MM.1S (cell line): Measurements from ENCODE around the gene LFNG.

Experiments
- DNase-seq: peaks from one replicate; pipeline ENCODE4 v3.0.0-alpha.2; 2015
- H2AFZ ChIP-seq: fragments of 300-600 bp; sonication (generic); 2 replicates; pipeline ENCODE4 v1.6.0; 2016; ENCODE audit warnings: antibody characterized with exemption, low read length
- H3F3A ChIP-seq: fragments of 300-600 bp; sonication (generic); 2 replicates; pipeline ENCODE4 v1.6.1; 2016; ENCODE audit warnings: mild to moderate bottlenecking, antibody characterized with exemption, low read length, moderate library complexity, mixed read lengths; ENCODE audit not compliant: insufficient read depth
- H3K27ac ChIP-seq: fragments of 300-600 bp; sonication (generic); 2 replicates; pipeline ENCODE4 v1.5.1; 2016; ENCODE audit warnings: mild to moderate bottlenecking, low read length
- H3K27me3 ChIP-seq: fragments of 300-600 bp; sonication (generic); replicated peaks from 2 replicates; pipeline ENCODE4 v1.6.0; 2016; ENCODE audit warnings: low read length; ENCODE audit not compliant: insufficient read depth
- H3K36me3 ChIP-seq: fragments of 300-600 bp; sonication (generic); replicated peaks from 2 replicates; pipeline ENCODE4 v1.6.1; 2016; ENCODE audit warnings: mild to moderate bottlenecking, low read length, mixed read lengths; ENCODE audit not compliant: insufficient read depth
- H3K4me1 ChIP-seq: fragments of 300-600 bp; sonication (generic); 2 replicates; pipeline ENCODE4 v1.6.1; 2016; ENCODE audit warnings: low read length, mixed read lengths
- H3K4me2 ChIP-seq: fragments of 300-600 bp; sonication (generic); 2 replicates; pipeline ENCODE4 v1.6.0; 2016; ENCODE audit warnings: low read depth, low read length
- H3K4me3 ChIP-seq: fragments of 300-600 bp; sonication (generic); 2 replicates; pipeline ENCODE4 v1.5.1; 2016; ENCODE audit warnings: low read length, mixed read lengths
- H3K79me2 ChIP-seq: fragments of 300-600 bp; sonication (generic); 2 replicates; pipeline ENCODE4 v1.6.1; 2016; ENCODE audit warnings: mixed run types, low read length, mixed read lengths
- H3K9ac ChIP-seq: fragments of 300-600 bp; sonication (generic); 2 replicates; pipeline ENCODE4 v1.6.1; 2016; ENCODE audit warnings: low read length, mixed read lengths
- H3K9me2 ChIP-seq: fragments of 300-600 bp; sonication (generic); replicated peaks from 2 replicates; pipeline ENCODE4 v1.6.1; 2016; ENCODE audit warnings: mild to moderate bottlenecking, low read length, mixed read lengths; ENCODE audit not compliant: insufficient read depth
- H3K9me3 ChIP-seq: fragments of 300-600 bp; sonication (generic); replicated peaks from 2 replicates; pipeline ENCODE4 v1.6.1; 2016; ENCODE audit warnings: mild to moderate bottlenecking, low read length, mixed read lengths; ENCODE audit not compliant: insufficient read depth
- H4K20me1 ChIP-seq: fragments of 300-600 bp; sonication (generic); 2 replicates; pipeline ENCODE4 v1.6.1; 2016; ENCODE audit warnings: mild to moderate bottlenecking, low read length, moderate library complexity, mixed read lengths; ENCODE audit not compliant: insufficient read depth
- EZH2 ChIP-seq: fragments of 300-600 bp; sonication (generic); optimal IDR thresholded peaks from 2 replicates; pipeline ENCODE3; 2017; ENCODE audit warnings: low read depth, mild to moderate bottlenecking, antibody characterized with exemption, low read length, mixed read lengths
- EZH2phosphoT487 ChIP-seq: fragments of 300-600 bp; sonication (generic); IDR thresholded peaks from 2 replicates; pipeline ENCODE4 v1.6.1; 2018; ENCODE audit warnings: antibody characterized with exemption, low read length
- TF ChIP-seq, protein P1 (sequence below): fragments of 300-600 bp; sonication (generic); IDR thresholded peaks from 2 replicates; pipeline ENCODE4 v1.5.1; 2016; ENCODE audit warnings: antibody characterized with exemption, low read length, mixed read lengths

Gene LFNG

DNA sequence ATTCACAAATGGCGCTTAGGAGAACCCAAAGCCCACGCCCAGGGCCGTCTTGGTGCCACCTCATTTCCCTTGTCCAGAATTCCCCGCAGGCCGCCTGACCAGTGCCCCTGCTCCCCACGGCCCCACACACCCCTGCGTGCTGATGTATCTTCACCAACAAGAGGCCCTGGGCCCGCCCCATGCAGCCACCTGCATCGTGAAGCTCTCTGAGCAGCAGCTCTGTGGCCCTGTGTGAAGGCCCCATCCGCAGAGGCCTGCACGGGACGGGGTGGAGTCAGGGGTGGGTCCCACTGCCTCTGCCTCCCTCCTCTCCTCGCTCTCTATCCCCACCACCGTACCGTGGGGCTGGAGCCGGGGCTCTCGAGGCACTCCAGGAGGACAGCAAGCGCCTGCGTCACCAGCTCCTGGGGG, 21.1 kb downstream of the LFNG start:
- no peak for DNase-seq
- Histone ChIP-seq H3F3A (no peaks in the 10 kb centered on the region), H3K79me2 (no peaks in the 10 kb centered on the region), H3K9ac (no peak overlapping the region), H3K4me2 (no peak overlapping the region), H3K27me3 (no peaks in the 10 kb centered on the region), H3K4me1 (no peaks in the 10 kb centered on the region), H3K9me3 (no peaks in the 10 kb centered on the region), H3K36me3 (no peaks in the 10 kb centered on the region), H3K9me2 (no peaks in the 10 kb centered on the region), H2AFZ (no peak overlapping the region), H4K20me1 (no peaks in the 10 kb centered on the region), H3K4me3 (no peak overlapping the region), H3K27ac (no peak overlapping the region)
- no peak for TF ChIP-seq EZH2phosphoT487
- TF ChIP-seq, protein P1, sequence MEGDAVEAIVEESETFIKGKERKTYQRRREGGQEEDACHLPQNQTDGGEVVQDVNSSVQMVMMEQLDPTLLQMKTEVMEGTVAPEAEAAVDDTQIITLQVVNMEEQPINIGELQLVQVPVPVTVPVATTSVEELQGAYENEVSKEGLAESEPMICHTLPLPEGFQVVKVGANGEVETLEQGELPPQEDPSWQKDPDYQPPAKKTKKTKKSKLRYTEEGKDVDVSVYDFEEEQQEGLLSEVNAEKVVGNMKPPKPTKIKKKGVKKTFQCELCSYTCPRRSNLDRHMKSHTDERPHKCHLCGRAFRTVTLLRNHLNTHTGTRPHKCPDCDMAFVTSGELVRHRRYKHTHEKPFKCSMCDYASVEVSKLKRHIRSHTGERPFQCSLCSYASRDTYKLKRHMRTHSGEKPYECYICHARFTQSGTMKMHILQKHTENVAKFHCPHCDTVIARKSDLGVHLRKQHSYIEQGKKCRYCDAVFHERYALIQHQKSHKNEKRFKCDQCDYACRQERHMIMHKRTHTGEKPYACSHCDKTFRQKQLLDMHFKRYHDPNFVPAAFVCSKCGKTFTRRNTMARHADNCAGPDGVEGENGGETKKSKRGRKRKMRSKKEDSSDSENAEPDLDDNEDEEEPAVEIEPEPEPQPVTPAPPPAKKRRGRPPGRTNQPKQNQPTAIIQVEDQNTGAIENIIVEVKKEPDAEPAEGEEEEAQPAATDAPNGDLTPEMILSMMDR: no peak
- no peak for TF ChIP-seq EZH2

DNA sequence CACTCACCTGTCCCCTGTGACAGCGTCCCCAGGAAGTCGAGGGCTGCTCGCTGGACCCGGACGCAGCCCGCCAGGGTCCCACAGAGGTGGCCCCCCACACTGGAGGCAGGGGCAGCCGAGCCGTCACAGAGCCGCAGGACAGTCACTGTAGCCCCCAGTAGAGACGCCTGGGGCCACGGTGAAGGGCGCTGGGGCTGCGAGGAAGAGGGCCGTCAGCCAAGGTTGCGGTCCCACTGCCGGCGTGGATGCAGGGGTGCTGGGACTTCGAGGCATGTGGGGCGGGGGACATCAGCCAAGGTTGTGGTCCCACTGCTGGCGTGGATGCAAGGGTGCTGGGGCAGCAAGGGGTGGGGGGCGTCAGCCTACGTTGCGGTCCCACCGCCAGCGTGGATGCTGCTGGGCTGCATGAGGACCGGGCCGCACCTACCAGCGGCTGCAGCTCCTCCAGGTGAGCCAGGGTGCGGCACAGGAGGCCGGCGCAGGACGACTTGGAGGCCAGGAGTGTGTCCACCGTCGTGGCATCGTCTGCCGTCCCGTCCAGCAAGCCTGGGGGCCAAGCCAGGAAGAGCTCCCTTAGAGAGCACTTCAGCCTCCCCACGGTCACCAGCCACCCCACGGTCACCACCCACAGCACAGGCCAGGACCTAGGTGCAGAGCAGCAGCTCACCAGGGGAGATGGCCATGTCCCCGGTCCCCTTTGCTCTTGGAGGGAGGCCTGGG, 21.9 kb downstream of the LFNG start:
- no peak overlapping the region for H3K9ac ChIP-seq
- H3K79me2 ChIP-seq: no peaks in the 10 kb centered on the region
- no peak for DNase-seq
- no peaks in the 10 kb centered on the region for H4K20me1 ChIP-seq
- H3K4me2 ChIP-seq: no peak overlapping the region
- H3K4me1 ChIP-seq: no peaks in the 10 kb centered on the region
- H3K9me3 ChIP-seq: no peaks in the 10 kb centered on the region
- no peaks in the 10 kb centered on the region for H3K9me2 ChIP-seq
- no peak overlapping the region for H2AFZ ChIP-seq
- H3F3A ChIP-seq: no peaks in the 10 kb centered on the region
- no peaks in the 10 kb centered on the region for H3K36me3 ChIP-seq
- no peaks in the 10 kb centered on the region for H3K27me3 ChIP-seq
- no peak overlapping the region for H3K4me3 ChIP-seq
- no peak overlapping the region for H3K27ac ChIP-seq
- TF ChIP-seq EZH2phosphoT487 (no peak), EZH2 (no peak)
- TF ChIP-seq, protein P1: no peak

DNA sequence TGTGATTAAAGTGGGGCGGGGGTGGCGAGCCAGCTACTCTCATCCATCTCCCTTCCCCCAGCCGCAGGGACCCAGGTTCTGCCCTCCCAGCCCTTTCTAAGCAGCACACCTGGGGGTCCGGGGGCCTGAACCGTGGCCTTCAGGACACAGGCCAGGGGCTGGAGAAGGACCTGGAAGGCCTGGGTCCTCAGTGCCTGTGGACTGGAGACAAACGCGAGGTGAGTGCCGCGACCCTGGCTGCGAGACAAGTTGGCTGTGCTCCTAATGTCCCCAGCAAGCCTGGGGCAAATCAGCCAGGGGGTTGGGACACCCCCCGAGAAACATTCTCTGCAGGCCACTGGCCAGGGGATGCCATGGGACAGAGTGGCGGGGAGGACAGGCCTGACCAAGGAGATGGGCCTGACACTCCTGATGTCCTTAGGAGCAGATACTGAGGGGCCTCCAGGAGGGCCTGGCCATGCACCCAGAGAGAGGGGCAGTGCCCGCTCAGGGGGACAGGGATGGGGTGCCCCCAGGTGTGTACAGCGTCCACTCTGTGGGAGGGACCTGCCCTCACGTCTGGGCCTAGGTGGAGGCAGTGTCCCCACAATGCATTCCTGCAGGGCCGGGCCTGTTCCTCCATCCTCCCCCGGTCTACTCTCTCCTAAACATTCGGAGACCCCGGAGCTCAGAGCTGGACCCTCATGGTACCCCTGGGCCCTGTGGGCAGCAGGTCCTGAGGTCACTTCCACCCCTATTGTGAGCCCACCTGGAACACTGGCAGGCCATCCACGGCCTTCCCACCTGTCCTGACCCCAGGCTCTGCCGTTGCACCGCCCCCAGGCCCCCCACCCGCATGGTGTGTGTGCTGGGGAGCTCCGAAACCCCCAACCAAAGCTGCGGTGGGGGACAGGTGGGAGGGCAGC, 22.7 kb downstream of the LFNG start:
- Histone ChIP-seq H3K4me2 (no peak overlapping the region), H2AFZ (no peak overlapping the region), H3K9ac (no peak overlapping the region), H3K4me3 (no peak overlapping the region), H3K4me1 (no peaks in the 10 kb centered on the region), H4K20me1 (no peaks in the 10 kb centered on the region), H3K9me2 (no peaks in the 10 kb centered on the region), H3K36me3 (no peaks in the 10 kb centered on the region), H3K27ac (no peak overlapping the region), H3K9me3 (no peaks in the 10 kb centered on the region), H3K27me3 (no peaks in the 10 kb centered on the region), H3K79me2 (no peaks in the 10 kb centered on the region), H3F3A (no peaks in the 10 kb centered on the region)
- DNase-seq: no peak
- TF ChIP-seq EZH2phosphoT487 (no peak), EZH2 (no peak)
- TF ChIP-seq, protein P1: no peak
